Kasumi-1 (cell line): ENCODE measurements around the gene PALMD.

Source experiments
- DNase-seq, 2 experiments: peaks; one replicate each; lab custom pipeline; 2025; lab: John Stamatoyannopoulos, UW

The PALMD gene

GRCh38 chr1:99634971-99635624 is 10.8 kb upstream of the PALMD start:
- DNase-seq, result no peak

- DNase-seq, result no peak
Observed at GRCh38 chr1:99635664-99636063, 10.2 kb upstream of the PALMD start.

- no peak for DNase-seq
Observed at GRCh38 chr1:99636647-99637175, 9.2 kb upstream of the PALMD start.

- DNase-seq, result no peak
Observed at GRCh38 chr1:99638853-99639252, 7.1 kb upstream of the PALMD start.

- no peak for DNase-seq
Observed at GRCh38 chr1:99639408-99639807, 6.5 kb upstream of the PALMD start.

- DNase-seq, result no peak
Observed at GRCh38 chr1:99639945-99640344, 6.0 kb upstream of the PALMD start.

GRCh38 chr1:99640672-99641071 is 5.2 kb upstream of the PALMD start:
- no peak for DNase-seq

GRCh38 chr1:99641558-99641957 is 4.4 kb upstream of the PALMD start:
- DNase-seq, result no peak

- DNase-seq, result no peak
Observed at GRCh38 chr1:99642053-99642452, 3.9 kb upstream of the PALMD start.

GRCh38 chr1:99643021-99643779 is 2.7 kb upstream of the PALMD start:
- DNase-seq, result no peak

- no peak for DNase-seq
Observed at GRCh38 chr1:99644279-99645004, 1.5 kb upstream of the PALMD start.

GRCh38 chr1:99645203-99645602 is 710 bp upstream of the PALMD start:
- no peak for DNase-seq

GRCh38 chr1:99646868-99647267 is 955 bp downstream of the PALMD start:
- no peak for DNase-seq

- DNase-seq, result no peak
Observed at GRCh38 chr1:99647490-99647889, 1.6 kb downstream of the PALMD start.

- no peak for DNase-seq
Observed at GRCh38 chr1:99648107-99648506, 2.2 kb downstream of the PALMD start.

- no peak for DNase-seq
Observed at GRCh38 chr1:99650030-99650429, 4.1 kb downstream of the PALMD start.

- DNase-seq, result no peak
Observed at GRCh38 chr1:99650773-99651437, 5.0 kb downstream of the PALMD start.

- no peak for DNase-seq
Observed at GRCh38 chr1:99652881-99653281, 7.0 kb downstream of the PALMD start.

- no peak for DNase-seq
Observed at GRCh38 chr1:99655376-99655775, 9.5 kb downstream of the PALMD start.

GRCh38 chr1:99656701-99657100 is 10.8 kb downstream of the PALMD start:
- no peak for DNase-seq

- DNase-seq, result no peak
Observed at GRCh38 chr1:99657213-99658030, 11.5 kb downstream of the PALMD start.

- no peak for DNase-seq
Observed at GRCh38 chr1:99658031-99658290, 12.0 kb downstream of the PALMD start.
